ENCODE results near the gene ACSS2.
"Not testable (repeated sequence)": the region's sequence is repeated elsewhere in the genome, so short reads cannot be mapped to it uniquely, and the experiment has no call there.

Gene ACSS2

GRCh38 chr20:34873583-34874093 lies 2.8 kb upstream of the ACSS2 start:
- no peak for DNase-seq (ENCODE audit: low spot score)

- peak; percentile 86 for DNase-seq (ENCODE audit: low spot score)
Measured at GRCh38 chr20:34874094-34874654, 2.2 kb upstream of the ACSS2 start.

GRCh38 chr20:34875642-34876405 lies 588 bp upstream of the ACSS2 start:
- DNase-seq (ENCODE audit: low spot score) = no peak

- DNase-seq (ENCODE audit: low spot score) = no peak
Measured at GRCh38 chr20:34880215-34880850, 3.9 kb downstream of the ACSS2 start.

- not testable (repeated sequence) for DNase-seq (ENCODE audit: low spot score)
Measured at GRCh38 chr20:34880971-34881370, 4.6 kb downstream of the ACSS2 start.

GRCh38 chr20:34881689-34882088 lies 5.3 kb downstream of the ACSS2 start:
- no peak for DNase-seq (ENCODE audit: low spot score)

- no peak for DNase-seq (ENCODE audit: low spot score)
Measured at GRCh38 chr20:34883087-34883688, 6.8 kb downstream of the ACSS2 start.

- no peak for DNase-seq (ENCODE audit: low spot score)
Measured at GRCh38 chr20:34883809-34884208, 7.4 kb downstream of the ACSS2 start.

GRCh38 chr20:34884260-34884659 lies 7.8 kb downstream of the ACSS2 start:
- DNase-seq (ENCODE audit: low spot score) = no peak

- no peak for DNase-seq (ENCODE audit: low spot score)
Measured at GRCh38 chr20:34886122-34886521, 9.7 kb downstream of the ACSS2 start.

GRCh38 chr20:34887023-34887422 lies 10.6 kb downstream of the ACSS2 start:
- DNase-seq (ENCODE audit: low spot score) = no peak

- DNase-seq (ENCODE audit: low spot score) = no peak
Measured at GRCh38 chr20:34888468-34888867, 12.1 kb downstream of the ACSS2 start.

GRCh38 chr20:34891166-34892062 lies 15.0 kb downstream of the ACSS2 start:
- peak; percentile 69 for DNase-seq (ENCODE audit: low spot score)

- no peak for DNase-seq (ENCODE audit: low spot score)
Measured at GRCh38 chr20:34892671-34893070, 16.3 kb downstream of the ACSS2 start.

GRCh38 chr20:34894723-34895122 lies 18.3 kb downstream of the ACSS2 start:
- DNase-seq (ENCODE audit: low spot score) = no peak

- DNase-seq (ENCODE audit: low spot score) = no peak
Measured at GRCh38 chr20:34895465-34895864, 19.1 kb downstream of the ACSS2 start.

GRCh38 chr20:34896086-34896621 lies 19.7 kb downstream of the ACSS2 start:
- no peak for DNase-seq (ENCODE audit: low spot score)

GRCh38 chr20:34898129-34898528 lies 21.7 kb downstream of the ACSS2 start:
- not testable (repeated sequence) for DNase-seq (ENCODE audit: low spot score)

- not testable (repeated sequence) for DNase-seq (ENCODE audit: low spot score)
Measured at GRCh38 chr20:34898731-34899130, 22.3 kb downstream of the ACSS2 start.

- no peak for DNase-seq (ENCODE audit: low spot score)
Measured at GRCh38 chr20:34904202-34904621, 27.8 kb downstream of the ACSS2 start.

Measured in AG20443 (cell line).